Measurements from ENCODE around the gene MCC.

The MCC gene

GRCh38 chr5:113274836-113275414 is 213.3 kb downstream of the MCC start:
- no peak for DNase-seq (ENCODE audit: low read depth in 1 of 2, low spot score in 1 of 2)

- DNase-seq (ENCODE audit: low read depth in 1 of 2, low spot score in 1 of 2) = no peak
These were observed 214.3 kb downstream of the MCC start for GRCh38 chr5:113273948-113274347.

- DNase-seq (ENCODE audit: low read depth in 1 of 2, low spot score in 1 of 2) = no peak
These were observed 216.4 kb downstream of the MCC start for GRCh38 chr5:113271745-113272454.

- no peak for DNase-seq (ENCODE audit: low read depth in 1 of 2, low spot score in 1 of 2)
These were observed 217.2 kb downstream of the MCC start for GRCh38 chr5:113271015-113271414.

GRCh38 chr5:113270086-113270485 is 218.2 kb downstream of the MCC start:
- DNase-seq (ENCODE audit: low read depth in 1 of 2, low spot score in 1 of 2) = no peak

GRCh38 chr5:113269023-113269997 is 218.9 kb downstream of the MCC start:
- no peak for DNase-seq (ENCODE audit: low read depth in 1 of 2, low spot score in 1 of 2)

GRCh38 chr5:113268232-113268631 is 220.0 kb downstream of the MCC start:
- DNase-seq (ENCODE audit: low read depth in 1 of 2, low spot score in 1 of 2) = no peak

GRCh38 chr5:113267361-113267900 is 220.8 kb downstream of the MCC start:
- DNase-seq (ENCODE audit: low read depth in 1 of 2, low spot score in 1 of 2) = no peak

- no peak for DNase-seq (ENCODE audit: low read depth in 1 of 2, low spot score in 1 of 2)
These were observed 221.4 kb downstream of the MCC start for GRCh38 chr5:113266913-113267227.

- no peak for DNase-seq (ENCODE audit: low read depth in 1 of 2, low spot score in 1 of 2)
These were observed 221.9 kb downstream of the MCC start for GRCh38 chr5:113266227-113266912.

GRCh38 chr5:113265190-113265589 is 223.1 kb downstream of the MCC start:
- DNase-seq (ENCODE audit: low read depth in 1 of 2, low spot score in 1 of 2) = no peak

GRCh38 chr5:113264046-113264445 is 224.2 kb downstream of the MCC start:
- DNase-seq (ENCODE audit: low read depth in 1 of 2, low spot score in 1 of 2) = no peak

- DNase-seq (ENCODE audit: low read depth in 1 of 2, low spot score in 1 of 2) = no peak
These were observed 224.7 kb downstream of the MCC start for GRCh38 chr5:113263545-113263944.

- DNase-seq (ENCODE audit: low read depth in 1 of 2, low spot score in 1 of 2) = no peak
These were observed 225.6 kb downstream of the MCC start for GRCh38 chr5:113262674-113263073.

GRCh38 chr5:113259034-113259433 is 229.2 kb downstream of the MCC start:
- no peak for DNase-seq (ENCODE audit: low read depth in 1 of 2, low spot score in 1 of 2)

GRCh38 chr5:113257545-113257944 is 230.7 kb downstream of the MCC start:
- no peak for DNase-seq (ENCODE audit: low read depth in 1 of 2, low spot score in 1 of 2)

- DNase-seq (ENCODE audit: low read depth in 1 of 2, low spot score in 1 of 2) = no peak
These were observed 231.4 kb downstream of the MCC start for GRCh38 chr5:113256671-113257452.

GRCh38 chr5:113255579-113256386 is 232.5 kb downstream of the MCC start:
- no peak for DNase-seq (ENCODE audit: low read depth in 1 of 2, low spot score in 1 of 2)

GRCh38 chr5:113255105-113255504 is 233.1 kb downstream of the MCC start:
- DNase-seq (ENCODE audit: low read depth in 1 of 2, low spot score in 1 of 2) = no peak

GRCh38 chr5:113253037-113253436 is 235.2 kb downstream of the MCC start:
- no peak for DNase-seq (ENCODE audit: low read depth in 1 of 2, low spot score in 1 of 2)

Measured in stimulated activated CD4-positive, alpha-beta T cell treated with anti-CD3 and anti-CD28 coated beads, Interleukin-15, amount 100 ng/mL, for 1 hour (primary cell).